Stimulated activated CD8-positive, alpha-beta memory T cell treated with anti-CD3 and anti-CD28 coated beads, Interleukin-7, amount 100 ng/mL, for 48 hours (primary cell): ENCODE data around the gene CORO2B.

Experiments
- DNase-seq, 2 donors: peaks; one replicate each; pipeline ENCODE4 v3.0.0-alpha.2; 2020; ENCODE audit warnings: low read depth in 1 of 2; ENCODE audit errors: extremely low read depth in 1 of 2

The CORO2B gene

GRCh38 chr15:68572309-68572708 is 6.5 kb upstream of the CORO2B start:
- no peak for DNase-seq

GRCh38 chr15:68572921-68573320 is 5.9 kb upstream of the CORO2B start:
- DNase-seq = no peak

- no peak for DNase-seq
These were observed 4.7 kb upstream of the CORO2B start for GRCh38 chr15:68574046-68574445.

GRCh38 chr15:68574629-68575028 is 4.2 kb upstream of the CORO2B start:
- no peak for DNase-seq

DNA sequence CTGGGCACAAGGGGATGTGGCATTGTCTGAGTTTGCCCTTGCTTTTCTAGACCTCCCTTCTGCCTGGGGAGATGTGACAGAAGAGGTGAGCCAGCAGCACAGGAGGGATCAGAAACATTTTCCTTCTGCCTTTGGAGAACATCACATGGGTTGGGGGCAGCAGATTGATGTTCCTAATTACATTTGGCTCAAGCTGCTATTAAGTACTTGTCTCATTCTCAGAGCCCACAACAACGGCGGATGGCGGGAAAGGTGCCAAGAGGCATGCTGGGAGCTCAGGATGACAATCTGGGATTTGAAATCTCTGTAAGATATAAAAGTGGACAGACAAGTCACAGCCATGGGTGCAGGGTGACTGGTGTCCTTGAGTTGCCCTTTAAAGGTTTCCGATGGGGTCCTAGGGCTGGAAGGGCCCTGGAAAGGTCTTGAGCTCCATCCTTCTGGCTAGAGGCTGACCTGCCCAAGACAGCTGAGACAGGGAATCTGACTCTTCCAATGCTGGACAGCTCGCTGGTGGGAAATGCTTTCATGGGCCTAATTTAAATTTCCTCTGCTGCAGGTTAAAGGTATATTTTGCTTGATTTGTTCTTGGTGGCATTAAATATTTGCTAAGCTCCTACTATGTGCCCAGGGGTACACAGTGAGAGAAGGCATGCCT is 2.4 kb upstream of the CORO2B start:
- DNase-seq = no peak

DNA sequence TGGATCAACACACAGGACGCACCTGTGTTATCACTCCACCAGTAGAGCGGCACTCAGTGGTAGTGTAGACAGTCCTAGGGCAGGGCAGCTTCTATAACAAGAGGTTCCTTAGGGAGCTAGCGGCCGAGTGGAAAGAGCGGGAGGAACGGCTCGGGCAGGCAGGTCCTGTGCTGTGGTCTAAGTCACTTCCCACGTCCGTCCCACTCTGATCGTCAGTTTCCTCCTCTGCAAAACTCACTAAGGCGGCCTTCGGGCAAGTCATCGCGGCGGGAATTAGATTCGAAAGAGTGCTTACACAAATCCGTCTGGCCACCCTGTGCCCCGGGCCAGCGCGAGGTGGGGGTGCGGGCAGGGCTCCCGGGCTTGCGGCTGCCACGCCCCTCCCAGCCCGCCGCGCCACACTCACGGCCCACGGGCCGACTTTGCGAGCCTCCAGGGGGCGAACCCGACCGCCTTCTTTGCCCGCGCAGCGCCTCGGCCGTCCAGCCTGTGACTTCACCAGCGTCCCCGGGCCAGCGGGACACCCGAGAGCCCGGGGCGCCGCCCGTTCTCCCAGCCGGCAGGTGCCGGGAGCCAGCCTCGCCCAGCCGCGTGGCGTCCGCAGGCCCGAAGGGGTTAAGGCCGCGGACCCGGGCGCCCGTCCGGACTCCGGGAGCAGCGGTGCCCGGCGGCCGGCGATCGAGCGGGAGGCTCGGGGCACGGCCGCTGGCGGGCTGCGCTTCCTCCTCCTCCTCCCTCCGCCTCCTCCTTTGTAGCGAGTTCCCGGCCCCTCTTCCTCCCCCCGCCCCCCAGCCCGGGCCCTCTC is 416 bp upstream of the CORO2B start:
- no peak for DNase-seq

DNA sequence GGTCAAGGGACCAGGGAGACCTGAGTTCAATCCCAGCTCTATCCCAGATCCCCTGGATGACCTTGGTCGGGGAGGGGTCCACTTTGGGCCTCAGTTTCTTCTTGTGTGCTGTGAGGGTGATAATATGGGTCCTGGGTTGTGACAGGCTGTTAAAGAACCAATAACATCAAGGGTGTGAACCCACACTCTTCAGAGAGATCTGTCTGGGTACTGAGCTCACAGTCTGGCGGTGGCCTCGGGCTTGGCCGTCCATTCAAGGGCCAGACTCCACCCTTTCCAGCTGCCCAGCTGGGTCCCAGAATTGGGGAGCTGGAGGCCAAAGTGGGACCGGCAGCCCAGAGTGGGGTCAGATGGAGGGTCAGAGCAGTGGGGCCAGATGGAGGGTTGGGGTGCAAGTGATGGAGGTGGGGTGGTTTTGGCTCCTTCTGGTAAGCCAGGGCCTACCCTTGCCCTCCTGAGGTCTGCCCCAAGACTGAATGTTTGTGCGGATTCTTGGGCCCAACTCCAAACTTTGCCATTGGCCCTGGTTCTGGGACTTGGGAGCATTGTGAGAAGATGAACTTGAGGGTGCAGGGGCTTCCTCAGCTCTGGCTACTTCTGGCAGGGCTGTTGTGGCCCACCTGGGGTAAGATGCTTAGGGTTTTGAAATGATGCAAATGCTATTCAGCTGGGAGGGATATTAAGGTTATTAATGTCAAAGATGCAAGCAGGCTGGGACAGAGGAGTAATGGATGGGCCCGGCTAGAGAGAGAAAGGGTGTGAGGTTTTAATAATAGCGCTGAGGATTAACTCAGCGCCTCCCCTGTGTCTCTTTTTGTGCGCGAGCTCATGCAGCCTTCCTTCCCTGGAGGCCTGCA is 1.5 kb downstream of the CORO2B start:
- no peak for DNase-seq

DNA sequence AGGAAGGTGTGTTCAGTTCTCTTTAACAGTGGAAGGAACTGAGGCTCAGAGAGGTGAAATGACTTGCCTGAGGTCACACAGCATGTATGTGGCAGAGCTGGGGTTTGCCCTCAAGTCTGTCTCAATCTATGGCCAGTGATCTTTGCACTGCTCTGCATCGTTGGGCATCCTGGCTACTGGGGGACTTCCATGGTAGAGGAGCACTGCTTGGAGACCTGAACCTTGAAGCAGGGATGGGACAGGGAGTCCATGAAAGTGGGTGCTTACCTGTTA is 2.0 kb downstream of the CORO2B start:
- no peak for DNase-seq

- no peak for DNase-seq
These were observed 2.9 kb downstream of the CORO2B start for GRCh38 chr15:68581725-68582124.

GRCh38 chr15:68582236-68582635 is 3.4 kb downstream of the CORO2B start:
- DNase-seq = no peak

DNA sequence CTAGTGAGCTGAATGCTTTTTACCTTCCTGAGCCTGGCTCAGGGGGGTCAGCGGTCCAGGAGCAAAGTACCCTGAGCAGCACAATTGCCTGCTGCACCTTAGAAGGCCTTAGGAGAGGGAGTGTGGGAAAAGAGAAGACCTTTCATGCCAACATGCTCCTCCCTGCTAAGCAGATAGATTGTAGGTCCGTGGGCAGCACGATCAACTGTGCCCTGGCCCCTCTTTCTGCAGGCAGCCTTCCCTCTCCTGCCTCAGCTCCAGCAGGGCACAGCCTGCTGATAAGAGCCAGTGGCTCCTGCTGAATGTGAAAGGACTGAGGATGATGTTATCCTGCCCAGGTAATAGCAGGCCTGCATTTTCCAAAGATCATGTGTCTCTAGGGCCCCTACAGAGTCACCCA is 4.1 kb downstream of the CORO2B start:
- no peak for DNase-seq

GRCh38 chr15:68583321-68583720 is 4.5 kb downstream of the CORO2B start:
- no peak for DNase-seq

- no peak for DNase-seq
These were observed 5.4 kb downstream of the CORO2B start for GRCh38 chr15:68583936-68584755.

DNA sequence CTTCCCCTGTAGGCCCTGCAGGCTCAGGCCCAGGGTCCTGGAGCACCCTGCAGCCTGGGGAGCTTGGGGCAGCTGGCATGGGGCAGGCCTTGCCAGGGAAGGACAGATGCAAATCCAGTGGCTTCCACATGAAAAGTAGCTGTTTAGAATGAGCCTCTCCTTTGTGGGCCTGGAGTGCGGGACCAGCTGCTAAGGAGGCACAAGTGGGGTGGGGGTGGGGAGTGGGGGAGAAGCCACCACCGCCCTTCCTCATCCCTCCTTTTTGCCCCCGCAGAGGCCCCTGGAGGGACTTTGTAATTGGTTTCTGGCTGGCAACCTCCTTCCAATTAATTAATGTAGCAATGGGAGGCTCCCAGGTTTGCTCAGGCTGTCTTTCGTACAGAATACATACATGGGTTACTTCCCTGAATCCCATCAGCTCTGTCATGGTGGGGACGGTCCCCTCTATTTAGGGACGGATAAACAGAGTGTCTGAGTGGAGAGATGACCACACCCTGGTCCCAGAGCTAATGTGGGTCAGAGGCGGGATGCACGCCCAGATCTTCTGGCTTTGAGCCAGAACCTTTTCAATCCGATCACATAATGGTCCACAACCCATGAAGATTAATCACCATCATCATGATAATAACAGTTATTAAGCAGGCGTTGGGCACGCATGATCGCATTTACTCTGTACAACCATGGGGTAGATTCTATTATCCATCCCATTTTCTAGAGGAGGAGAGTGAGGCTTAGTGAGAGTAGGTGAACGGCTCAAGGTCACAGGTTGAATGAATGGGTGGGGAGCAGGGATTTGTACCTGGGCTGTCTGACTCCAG is 6.2 kb downstream of the CORO2B start:
- DNase-seq = no peak

GRCh38 chr15:68585574-68586273 is 6.9 kb downstream of the CORO2B start:
- no peak for DNase-seq

DNA sequence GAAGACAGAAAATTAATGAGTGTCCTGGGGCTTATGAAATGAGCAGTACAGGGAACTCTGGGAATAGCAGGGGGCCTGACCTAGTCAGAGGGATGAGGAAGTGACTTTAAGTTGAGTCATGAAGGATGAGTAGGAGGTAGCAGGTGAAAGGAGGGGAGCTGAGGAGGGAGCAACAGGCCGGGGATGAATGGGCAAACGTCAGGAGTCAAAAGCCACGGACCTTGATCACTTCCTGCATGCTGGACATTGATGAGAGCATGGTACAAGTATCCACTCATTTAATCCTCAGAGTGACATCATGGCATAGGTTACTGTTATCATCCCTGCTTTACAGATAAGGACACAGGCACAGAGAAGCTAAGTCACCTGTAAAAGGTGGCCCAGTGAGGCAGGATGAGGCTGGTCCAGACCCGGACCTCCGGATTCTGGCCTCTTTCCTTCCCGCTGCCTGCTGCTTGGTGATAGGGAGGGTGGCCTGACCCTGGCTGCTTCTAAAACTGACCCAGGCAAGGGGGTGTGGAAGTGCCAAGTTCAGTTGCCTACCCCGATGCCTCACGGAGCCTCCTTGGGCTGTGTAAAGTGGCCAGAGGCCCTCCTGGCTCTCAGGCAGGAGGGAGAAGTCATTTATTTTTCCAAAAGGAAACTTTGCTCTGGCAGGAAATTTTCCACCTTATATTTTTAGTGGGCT is 7.6 kb downstream of the CORO2B start:
- no peak for DNase-seq

DNA sequence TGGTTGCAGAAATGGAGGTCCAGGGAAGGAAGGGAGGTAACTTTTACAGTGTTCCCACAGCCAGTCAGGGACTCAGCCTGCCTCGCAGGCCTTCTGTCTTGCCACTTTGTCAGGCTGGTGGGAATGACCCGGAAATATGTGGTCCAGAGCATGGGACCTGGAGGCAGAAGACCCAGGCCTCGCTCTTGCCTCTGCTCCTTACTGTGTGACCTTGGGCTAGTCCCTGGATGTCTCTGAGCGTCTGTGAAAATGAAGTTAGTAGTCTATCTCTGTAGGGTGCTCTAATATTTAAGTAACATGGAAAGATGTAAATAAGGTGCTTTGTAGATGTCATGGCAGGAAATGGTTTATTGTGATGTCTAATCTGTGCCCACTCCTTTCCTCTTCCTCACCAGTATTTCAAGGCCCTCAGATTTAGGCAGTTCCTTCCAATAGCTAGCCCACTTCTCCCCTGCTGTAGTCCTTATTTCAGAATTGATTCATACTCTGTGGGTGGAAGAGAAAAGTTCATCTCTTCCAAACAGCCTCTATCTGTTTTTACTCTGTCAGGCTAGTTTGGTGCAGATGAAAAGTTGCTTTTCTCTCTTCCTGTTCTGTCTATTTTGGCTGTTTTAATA is 9.1 kb downstream of the CORO2B start:
- no peak for DNase-seq

DNA sequence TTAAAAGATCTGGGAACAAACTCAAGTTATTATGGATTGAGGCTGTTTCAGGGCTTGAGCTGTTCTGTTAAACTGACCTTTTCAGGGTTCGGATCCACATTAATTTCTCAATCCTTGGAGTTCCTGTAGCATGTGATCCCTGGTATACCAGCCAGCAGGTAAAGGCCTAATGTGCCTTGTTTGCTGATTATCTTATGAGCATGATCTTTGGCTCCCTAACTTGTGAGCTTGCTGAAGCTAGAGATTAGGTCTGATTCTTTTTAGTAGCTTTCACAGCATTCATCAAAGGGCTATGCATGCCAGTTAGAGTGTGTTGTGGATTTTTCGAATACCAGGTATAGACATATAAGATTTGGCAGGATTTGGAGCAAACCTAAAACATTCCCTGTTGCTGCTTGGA is 10.3 kb downstream of the CORO2B start:
- DNase-seq = no peak
